8988T (cell line): ENCODE measurements around the gene JSRP1.

Source experiments
- DNase-seq: peaks from one replicate; pipeline ENCODE4 v3.0.0; 2011

The JSRP1 gene

DNA sequence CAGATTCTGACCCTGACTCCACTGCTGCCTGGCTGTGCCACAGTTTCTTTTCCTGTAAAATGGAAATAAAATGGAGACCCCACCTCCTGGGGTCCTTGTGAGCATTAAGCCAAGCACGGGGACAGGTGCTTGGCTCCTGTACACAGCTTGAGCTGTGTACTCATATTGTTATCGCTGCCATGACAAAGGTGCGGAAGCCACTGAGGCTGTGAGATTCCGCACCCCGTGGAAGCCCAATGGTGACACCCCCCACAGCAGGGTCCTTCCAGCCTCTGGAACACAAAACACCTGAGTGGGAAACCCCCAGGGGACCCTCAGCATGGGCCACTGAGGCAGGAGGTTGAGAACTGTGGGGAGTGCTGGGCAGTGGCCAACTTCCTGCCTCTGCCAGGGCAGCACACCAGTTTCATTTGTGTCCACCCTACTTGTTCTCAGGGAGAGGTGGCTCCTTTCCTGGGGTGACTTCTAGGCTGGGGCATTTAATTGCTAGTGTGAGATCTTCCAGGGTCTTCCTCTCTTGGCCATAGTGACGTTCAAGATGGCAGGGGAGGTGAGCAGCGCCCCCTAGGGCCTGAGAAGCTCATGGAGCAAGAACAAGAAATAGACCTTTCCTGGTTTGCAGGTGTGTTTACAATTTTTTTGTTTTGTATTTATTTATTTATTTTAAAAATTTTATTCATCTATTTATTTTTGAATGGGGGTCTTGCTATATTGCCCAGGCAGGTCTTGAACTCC lies 5.4 kb upstream of the JSRP1 start:
- peak; percentile 46 for DNase-seq

DNA sequence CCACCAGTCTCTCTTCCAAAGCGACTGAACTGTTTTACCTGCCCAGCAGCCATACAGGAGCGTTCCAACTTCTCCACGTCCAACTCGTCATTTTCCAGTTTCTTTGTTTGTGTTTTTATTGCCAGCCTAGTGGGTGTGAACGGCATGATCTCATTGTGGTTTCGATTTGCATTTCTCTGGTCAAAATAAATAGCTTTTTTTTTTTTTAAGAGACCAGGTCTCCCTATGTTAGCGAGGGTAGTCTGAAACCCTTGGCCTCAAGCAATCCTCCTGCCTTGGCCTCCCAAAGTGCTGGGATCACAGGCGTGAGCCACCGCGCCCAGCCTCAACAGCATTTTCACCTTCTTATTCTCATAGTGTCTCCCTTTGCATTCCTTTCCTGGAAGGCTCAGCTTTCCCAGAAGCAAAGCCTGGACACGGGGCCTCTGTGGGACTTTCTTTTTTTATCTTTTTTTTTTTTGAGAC lies 4.2 kb upstream of the JSRP1 start:
- no peak for DNase-seq

DNA sequence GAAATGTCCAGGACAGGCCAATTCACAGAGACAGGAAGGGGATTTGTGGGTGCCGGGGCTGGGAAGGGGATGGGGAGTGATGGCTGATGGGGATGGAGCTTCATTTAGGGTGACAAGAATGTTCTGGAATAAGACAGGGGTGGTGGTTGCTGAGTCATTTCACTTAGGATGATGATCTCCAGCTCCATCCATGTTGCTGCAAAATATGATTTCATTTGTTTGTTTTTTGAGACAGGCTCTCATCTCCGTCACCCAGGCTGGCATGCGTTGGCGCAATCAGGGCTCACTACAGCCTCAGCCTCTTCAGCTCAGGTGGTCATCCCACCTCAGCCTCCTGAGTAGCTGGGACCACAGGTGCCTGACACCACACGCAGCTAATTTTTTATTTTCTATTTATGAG lies 3.1 kb upstream of the JSRP1 start:
- no peak for DNase-seq

DNA sequence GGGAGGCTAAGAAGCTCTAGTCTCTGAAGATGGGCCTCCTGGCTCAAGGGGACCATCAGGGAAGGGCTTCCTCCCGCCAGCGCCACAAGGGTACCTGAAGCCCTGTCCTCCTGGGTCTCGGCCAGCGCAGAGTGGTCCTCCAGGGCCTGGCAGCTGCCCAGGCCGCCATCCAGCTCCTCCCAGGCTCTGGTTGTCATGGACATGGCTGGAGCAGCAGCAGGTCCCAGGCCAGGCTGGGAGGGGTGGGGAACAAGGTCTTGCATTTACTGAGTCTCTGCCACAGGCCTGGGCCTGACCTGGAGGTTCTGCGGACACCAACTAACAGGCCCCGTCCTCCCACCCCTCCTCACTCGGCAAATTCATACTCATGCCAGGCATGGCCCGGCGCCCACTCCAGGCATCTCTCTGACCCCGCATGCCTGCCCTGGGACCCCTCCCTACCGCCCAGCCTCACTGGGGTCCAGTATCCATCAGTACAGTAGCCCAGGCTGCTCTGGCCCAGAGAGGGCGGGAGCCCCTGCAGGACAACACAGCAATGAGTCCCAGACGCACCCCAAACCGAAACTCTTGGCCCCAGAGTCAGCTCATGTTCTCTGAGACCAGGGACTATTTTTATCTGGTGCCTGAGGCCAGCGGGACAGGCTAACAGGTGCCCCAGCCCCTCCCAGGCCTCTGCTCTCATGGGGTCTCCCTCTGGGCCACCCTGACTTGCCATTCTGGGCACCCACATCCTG lies 938 bp downstream of the JSRP1 start:
- DNase-seq = peak; percentile 28

DNA sequence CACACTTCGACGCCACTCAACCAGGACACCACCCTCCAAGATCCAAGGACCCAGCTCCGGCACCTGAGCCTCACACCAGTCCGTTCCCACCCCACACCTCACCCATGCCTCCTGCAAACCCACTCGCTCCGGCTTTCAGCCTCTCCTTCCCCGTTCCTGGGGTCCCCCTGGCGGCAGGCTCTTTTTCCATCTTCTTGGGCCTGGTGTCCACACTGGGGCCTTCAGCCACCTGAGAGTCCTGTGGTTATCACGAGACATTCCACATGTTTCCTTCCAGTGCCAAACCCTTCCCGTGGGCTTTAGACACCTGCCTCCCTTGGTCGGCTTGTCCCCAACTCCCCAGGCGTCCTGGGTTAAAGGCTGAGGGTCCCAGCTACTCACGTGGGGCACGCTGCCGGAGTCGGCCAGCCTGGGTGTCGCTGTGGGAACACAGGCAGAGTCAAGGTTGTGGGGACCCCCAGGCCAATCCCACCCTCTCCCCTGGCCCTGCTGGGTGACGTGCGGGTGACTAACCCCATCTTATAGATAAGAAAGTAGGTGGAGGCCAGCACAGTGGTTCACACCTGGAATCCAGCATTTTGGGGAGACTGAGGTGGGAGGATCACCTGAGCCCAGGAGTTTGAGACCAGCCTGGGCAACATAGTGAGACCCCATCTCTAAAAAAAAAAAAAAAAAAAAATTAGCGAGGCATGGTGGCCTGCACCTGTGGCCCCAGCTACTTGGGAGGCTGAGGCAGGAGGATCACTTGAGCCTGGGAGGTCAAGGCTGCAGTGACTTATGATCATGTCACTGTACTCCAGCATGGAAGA lies 1.9 kb downstream of the JSRP1 start:
- peak; percentile 92 for DNase-seq

DNA sequence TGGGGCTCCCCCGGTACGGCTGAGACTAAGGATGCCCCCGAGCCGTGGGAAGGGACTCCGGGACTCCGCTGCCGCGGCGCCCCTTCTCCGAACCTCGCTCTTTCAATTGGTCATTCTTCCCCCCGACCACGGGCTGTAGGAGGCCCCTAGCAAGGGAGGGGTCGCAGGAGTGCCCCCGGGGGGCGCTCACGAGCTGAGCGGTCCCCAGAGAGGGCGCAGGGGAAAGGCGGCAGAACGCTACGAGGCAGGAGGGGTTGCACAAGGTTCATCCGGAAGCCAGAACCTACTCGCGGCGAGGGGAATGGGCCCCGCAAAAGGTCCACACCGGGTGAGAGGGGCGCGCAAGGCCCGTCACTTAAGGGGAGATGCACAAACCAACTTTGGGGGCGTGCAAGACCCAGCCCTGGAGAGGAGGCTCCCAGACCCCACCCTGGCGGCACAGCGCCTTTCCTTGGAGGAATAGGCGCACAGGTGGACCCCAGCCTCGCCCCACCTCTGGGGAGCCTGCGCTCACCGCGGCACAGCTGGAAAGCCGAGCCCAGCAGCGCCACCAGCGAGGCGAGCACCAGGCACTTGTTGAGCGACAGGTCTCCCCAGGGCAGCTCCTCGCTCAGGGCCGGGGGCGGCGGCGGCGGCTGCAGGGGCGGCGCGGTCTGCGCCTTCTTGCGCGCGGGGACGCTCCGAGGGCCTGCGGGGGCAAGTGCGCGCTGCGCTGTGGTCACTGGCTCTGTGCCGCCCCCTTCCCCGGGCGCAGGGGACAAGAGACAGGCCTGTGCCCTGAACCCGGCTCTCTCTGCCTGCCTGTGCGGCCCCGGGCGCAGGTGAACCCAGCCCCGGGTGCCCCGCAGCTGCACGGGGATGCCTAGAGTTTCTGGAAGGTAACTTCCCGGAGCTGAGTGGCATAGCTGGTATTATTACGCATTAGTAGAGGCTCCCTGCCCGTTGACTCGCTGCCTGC lies 2.8 kb downstream of the JSRP1 start:
- no peak for DNase-seq

DNA sequence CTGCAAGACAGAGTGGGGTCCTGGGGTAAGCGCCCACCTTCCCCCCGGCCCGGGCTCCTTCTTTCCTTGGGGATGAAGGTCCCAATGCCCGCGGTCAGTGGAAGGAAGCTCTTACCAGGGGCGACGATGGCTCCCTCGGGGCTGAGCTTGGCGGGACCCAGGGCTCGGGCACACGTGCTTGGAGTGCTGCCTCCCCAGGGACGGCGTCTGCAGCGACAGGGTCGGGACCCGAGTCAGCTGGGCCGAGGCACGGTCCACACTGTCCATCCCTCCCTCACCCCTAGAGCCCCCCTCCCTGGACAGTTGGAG lies 3.5 kb downstream of the JSRP1 start:
- no peak for DNase-seq

DNA sequence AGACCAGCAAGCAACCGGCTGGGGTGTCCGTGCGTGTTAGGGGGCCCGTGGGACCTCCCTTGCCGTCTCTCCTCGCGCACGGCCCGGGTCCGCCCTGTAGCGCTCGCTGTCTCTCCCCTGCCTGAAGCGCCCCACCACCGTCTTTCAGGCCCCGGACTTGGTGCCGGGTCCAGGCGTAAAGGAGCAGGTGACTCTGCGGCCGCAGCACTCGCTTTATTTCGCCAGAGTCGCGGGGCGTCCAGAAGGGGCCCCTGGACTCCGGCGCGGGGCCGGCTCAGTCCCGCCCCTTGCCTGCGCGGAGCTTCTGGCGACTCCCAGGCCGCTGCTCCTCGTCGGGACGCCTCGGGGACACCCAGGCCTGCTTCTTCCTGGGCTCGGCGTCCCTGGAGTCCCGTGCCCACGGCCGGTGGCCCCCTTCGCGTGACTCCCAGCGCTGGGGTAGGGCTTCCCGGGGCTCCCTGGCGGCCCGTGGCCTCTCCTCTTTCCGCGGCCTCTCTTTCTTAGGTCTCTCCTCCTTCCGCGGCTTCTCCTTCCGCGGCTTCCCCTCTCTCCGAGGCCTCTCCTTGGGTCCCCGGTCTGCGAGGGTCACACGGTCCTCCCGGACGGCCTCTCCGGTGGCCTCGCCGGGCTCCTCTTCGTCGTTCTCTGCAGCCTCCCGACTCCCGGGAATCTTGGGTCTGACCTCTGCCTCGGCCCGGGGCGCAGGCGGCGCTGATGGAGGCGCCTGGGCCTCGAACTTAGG lies 4.0 kb downstream of the JSRP1 start:
- DNase-seq = no peak

DNA sequence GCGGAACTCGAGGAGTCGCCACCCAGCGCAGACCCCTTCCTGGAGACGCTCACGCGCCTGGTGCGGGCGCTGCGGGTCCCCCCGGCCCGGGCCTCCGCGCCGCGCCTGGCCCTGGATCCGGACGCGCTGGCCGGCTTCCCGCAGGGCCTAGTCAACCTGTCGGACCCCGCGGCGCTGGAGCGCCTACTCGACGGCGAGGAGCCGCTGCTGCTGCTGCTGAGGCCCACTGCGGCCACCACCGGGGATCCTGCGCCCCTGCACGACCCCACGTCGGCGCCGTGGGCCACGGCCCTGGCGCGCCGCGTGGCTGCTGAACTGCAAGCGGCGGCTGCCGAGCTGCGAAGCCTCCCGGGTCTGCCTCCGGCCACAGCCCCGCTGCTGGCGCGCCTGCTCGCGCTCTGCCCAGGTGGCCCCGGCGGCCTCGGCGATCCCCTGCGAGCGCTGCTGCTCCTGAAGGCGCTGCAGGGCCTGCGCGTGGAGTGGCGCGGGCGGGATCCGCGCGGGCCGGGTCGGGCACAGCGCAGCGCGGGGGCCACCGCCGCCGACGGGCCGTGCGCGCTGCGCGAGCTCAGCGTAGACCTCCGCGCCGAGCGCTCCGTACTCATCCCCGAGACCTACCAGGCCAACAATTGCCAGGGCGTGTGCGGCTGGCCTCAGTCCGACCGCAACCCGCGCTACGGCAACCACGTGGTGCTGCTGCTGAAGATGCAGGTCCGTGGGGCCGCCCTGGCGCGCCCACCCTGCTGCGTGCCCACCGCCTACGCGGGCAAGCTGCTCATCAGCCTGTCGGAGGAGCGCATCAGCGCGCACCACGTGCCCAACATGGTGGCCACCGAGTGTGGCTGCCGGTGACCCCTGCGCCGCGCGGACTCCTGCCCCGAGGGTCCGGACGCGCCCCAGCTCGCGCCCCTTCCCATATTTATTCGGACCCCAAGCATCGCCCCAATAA lies 4.8 kb downstream of the JSRP1 start:
- DNase-seq = no peak

DNA sequence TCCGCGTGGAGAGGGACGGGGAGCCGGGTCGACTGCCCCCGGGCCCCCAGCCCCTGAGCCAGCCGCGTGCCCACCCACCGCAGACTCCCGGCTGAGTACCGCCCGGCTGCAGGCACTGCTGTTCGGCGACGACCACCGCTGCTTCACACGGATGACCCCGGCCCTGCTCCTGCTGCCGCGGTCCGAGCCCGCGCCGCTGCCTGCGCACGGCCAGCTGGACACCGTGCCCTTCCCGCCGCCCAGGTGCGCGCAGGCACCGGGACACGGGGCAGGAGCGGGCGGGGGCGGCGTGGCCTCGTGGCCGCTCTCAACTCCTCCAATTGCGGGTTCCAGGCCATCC lies 5.5 kb downstream of the JSRP1 start:
- no peak for DNase-seq

DNA sequence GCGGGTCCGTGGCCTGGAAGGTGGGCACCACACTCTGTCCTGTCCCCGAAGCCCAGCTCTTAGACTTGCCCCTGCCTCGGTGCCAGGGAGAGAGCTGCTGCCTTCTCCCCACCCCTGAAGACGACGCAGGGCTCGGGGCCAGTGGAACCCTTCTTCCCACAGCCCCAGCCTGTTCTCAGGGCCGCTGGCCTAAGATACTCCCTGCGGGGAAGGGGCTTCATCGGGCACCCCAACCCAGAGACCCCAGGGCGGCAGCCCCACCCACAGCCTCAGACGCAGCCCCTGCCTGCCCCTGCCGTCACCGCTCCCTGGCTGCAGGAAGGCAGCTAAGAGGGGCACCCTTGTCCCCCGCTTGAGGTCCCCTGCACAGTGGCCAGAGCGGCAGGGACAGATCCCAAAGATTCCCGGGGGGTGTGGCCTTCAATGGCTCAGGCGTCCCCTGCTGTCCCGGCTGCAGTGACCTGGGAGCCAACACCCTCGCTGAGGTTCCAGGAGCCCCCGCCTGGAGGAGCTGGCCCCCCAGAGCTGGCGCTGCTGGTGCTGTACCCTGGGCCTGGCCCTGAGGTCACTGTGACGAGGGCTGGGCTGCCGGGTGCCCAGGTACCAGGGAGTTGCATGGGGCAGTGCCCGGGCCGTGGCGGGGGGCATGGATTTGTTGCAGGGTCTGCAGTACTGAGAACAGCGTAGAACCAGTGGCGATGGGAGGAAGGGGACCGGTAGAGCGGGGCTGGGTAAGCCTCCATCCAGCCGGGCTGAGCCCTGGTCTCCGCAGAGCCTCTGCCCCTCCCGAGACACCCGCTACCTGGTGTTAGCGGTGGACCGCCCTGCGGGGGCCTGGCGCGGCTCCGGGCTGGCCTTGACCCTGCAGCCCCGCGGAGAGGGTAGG lies 6.1 kb downstream of the JSRP1 start:
- no peak for DNase-seq

DNA sequence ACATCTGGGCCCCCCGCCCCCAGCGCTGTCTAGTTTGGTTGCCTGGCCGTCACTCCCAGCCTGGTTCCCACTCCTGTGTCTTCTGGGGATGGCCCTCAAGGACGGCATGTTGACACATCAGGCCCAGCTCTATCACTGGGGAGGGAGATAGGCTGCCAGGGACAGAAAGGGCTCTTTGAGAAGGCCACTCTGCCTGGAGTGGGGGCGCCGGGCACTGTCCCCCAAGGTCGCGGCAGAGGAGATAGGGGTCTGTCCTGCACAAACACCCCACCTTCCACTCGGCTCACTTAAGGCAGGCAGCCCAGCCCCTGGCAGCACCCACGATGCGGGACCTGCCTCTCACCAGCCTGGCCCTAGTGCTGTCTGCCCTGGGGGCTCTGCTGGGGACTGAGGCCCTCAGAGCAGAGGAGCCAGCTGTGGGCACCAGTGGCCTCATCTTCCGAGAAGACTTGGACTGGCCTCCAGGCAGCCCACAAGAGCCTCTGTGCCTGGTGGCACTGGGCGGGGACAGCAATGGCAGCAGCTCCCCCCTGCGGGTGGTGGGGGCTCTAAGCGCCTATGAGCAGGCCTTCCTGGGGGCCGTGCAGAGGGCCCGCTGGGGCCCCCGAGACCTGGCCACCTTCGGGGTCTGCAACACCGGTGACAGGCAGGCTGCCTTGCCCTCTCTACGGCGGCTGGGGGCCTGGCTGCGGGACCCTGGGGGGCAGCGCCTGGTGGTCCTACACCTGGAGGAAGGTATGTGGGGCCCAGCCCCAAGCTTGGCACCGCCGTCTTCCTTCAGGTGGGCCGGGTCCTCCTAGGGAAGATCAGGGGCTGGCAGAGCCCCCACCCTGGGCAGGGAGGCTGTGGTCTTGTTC lies 7.0 kb downstream of the JSRP1 start, which contains the start of gene AMH:
Gene AMH, plus strand, starts transcription at position 314 of the 857 bp plus-strand sequence. Its CDS starts 10 bp downstream, at position 324.
- DNase-seq = no peak

DNA sequence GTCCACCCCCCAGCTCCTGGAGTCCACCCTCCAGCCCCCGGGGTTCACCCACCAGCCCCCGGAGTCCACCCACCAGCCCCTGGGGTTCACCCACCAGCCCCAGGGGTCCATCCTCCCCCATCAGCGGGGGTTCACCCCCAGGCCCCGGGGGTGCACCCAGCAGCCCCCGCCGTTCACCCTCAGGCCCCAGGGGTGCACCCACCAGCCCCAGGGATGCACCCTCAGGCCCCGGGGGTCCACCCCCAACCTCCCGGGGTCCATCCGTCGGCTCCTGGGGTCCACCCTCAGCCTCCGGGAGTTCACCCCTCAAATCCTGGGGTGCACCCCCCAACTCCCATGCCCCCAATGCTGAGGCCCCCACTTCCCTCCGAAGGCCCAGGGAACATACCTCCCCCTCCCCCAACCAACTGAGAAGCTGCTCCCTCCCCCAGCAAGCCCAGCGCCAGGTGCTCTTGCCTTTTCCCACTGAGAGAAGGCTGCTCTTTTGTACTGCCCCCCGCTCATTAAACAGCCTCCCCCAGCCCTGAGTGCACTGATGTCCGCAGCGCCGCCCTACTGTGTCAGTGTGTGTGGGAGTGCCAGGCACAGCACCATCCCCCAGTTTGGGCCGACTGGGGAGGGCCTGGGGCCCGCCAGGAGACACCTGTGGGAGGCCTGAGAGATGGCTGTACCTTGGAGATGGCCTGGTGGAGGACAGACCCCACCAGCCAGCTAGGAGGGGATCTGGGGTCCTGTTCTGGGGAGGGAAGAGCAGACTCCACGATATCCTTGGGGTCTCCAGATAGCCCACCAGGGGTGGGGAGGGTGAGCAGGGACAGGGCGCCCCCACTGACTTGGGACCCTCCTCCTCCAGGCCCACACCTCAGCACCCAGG lies 7.8 kb downstream of the JSRP1 start:
- no peak for DNase-seq

DNA sequence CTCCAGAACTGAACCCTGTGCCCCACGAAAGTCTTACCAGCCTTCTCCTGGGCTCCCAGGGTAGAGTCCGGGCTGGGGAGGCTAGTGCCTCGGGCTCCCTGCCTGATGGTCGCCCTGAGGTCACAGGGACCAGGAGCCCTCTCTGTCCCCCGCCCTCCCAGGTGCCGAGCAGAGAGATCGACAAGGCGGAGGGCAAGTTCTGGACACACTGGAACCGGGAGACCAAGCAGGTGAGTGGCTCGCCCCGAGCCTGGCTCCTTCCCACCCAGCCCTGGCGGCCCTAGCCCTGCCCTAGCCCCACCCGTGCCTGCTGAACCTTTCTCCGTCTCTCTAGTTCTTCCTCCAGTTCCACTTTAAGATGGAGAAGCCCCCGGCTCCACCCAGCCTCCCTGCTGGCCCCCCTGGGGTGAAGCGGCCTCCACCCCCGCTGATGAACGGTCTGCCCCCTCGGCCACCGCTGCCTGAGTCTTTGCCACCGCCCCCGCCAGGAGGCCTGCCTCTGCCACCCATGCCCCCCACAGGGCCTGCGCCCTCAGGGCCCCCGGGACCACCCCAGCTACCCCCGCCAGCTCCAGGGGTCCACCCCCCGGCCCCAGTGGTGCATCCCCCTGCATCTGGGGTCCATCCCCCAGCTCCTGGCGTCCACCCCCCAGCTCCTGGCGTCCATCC lies 8.7 kb downstream of the JSRP1 start:
- DNase-seq = no peak

DNA sequence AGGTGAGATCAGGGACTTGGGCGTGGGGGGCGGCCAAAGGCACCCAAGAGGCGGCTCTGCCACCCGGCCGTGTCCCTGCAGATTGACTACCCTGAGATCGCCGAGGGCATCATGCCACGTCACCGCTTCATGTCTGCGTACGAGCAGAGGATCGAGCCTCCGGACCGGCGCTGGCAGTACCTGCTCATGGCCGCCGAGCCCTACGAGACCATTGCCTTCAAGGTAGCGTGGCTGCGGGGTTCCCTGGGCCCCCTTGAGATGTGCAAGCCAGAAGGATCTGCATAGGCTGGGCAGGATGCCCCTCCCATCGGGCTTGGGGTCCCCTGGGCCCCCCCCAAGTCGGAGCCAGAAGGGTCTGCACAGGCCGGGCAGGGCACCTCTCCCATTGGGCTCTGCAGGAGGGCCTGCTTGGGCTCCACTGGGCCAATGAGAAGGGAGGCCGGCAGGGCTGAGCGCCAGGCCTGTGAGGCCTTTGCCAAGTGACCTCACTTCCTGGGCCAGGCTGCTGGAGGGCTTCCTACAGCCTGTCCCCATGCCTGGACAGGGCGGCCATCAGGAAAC lies 9.3 kb downstream of the JSRP1 start:
- no peak for DNase-seq

DNA sequence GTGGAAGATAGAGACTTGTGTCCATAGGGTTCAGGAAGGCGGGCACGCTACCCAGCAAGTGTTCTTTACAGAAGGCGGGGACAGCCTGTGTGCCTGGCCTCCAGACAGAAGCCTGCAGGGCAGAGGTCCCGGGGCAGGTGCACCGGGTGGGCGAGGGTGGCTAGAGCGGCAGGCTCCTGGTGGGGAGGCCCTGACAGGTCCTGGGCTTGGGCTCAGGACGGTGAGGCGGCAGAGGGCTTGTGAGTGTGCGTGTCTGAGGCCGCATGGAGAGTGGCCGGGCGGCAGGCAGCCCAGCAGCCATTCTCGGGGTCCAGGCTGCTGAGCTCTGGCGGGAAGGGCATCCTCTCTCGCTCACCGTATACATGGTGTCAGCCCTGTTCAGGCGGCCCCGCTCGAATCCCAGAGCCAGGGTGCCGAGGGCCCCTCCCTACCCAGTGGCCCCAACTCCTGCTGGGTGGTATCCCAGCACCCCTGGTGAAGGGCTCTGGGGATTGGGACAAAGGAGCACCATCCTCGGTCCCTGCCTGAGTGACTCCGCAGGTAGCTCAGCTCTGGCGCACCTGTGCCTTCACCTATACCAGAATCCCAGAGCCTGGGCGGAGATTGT lies 10.1 kb downstream of the JSRP1 start:
- DNase-seq = no peak
